ENCODE results near the gene FARS2. TPM values are rescaled to one million over a fixed set of nuclear protein-coding genes. Genes with fewer than 3 reads are reported as not detected.

Gene FARS2
- total RNA-seq, 1 experiment from 2014 or later: 13.8 TPM

GRCh38 chr6:5511954-5512353 lies 250.6 kb downstream of the FARS2 start:
- H3K9me3 ChIP-seq (ENCODE audit: control insufficient read depth in 1 of 2, insufficient read depth in 1 of 2, low read depth in 1 of 2, low read length in 2 of 2): no peaks in the 10 kb centered on the region
- no peaks in the 10 kb centered on the region for H3K36me3 ChIP-seq (ENCODE audit: control insufficient read depth in 1 of 2, insufficient read depth in 2 of 2, low read length in 2 of 2)
- H3K9ac ChIP-seq (ENCODE audit: low read length): no peak overlapping the region
- H3K27ac ChIP-seq (ENCODE audit: low read depth, low read length): no peak overlapping the region
- H3K4me1 ChIP-seq (ENCODE audit: control insufficient read depth in 1 of 2, insufficient read depth in 2 of 2, low read length in 2 of 2): no peaks in the 10 kb centered on the region
- no peaks in the 10 kb centered on the region for H3K27me3 ChIP-seq (ENCODE audit: insufficient read depth, low read length)
- H4K20me1 ChIP-seq (ENCODE audit: insufficient read depth): no peaks in the 10 kb centered on the region
- DNase-seq (ENCODE audit: low read depth, low spot score) (no peak), ATAC-seq (no peak)
- no peak overlapping the region for H3K4me3 ChIP-seq (replicated peaks in 1 of 2; ENCODE audit: low read depth in 1 of 2, low read length in 2 of 2)
- H3K9me2 ChIP-seq (ENCODE audit: insufficient read depth): no peaks in the 10 kb centered on the region
- H3K79me2 ChIP-seq (ENCODE audit: insufficient read depth, low read length): no peaks in the 10 kb centered on the region
- BruUV-seq (replicated peaks): no TSS peak
- H3K4me2 ChIP-seq (ENCODE audit: low read length): no peak overlapping the region
- ChIA-PET RAD21 (ENCODE audit: low non-redundant PET in 1 of 2, low total read pairs in 2 of 2, uncharacterized antibody in 2 of 2, unreplicated experiment in 2 of 2) (no interaction called here), CTCF (no interaction called here), POLR2A (no interaction called here)
- intact Hi-C loops (cut with micrococcal nuclease): no loop called here
- TF ChIP-seq REST (IDR thresholded peaks at IDR 0.05; ENCODE audit: low read depth) (no peak), ZNF274 (IDR thresholded peaks at IDR 0.05; ENCODE audit: low read depth, low read length) (no peak), POLR2A (IDR thresholded peaks at IDR 0.05; ENCODE audit: borderline replicate concordance, extremely low read depth, insufficient read depth, insufficient read length) (no peak), ELF1 (IDR thresholded peaks at IDR 0.05; ENCODE audit: borderline replicate concordance, low read depth) (no peak), RAD21 (IDR thresholded peaks at IDR 0.05; ENCODE audit: low read depth) (no peak), CBX3 (IDR thresholded peaks at IDR 0.05; ENCODE audit: low read depth) (no peak), CEBPB (IDR thresholded peaks at IDR 0.05; ENCODE audit: low read depth) (no peak), POLR2AphosphoS5 (IDR thresholded peaks at IDR 0.05; ENCODE audit: low read depth, low read length) (no peak), SRF (IDR thresholded peaks at IDR 0.05; ENCODE audit: low read depth) (no peak), ATF3 (IDR thresholded peaks at IDR 0.05) (no peak), MAX (IDR thresholded peaks at IDR 0.05) (no peak), SIN3A (IDR thresholded peaks at IDR 0.05; ENCODE audit: low read depth) (no peak), SP1 (IDR thresholded peaks at IDR 0.05; ENCODE audit: low read depth) (no peak), EZH2phosphoT487 (IDR thresholded peaks at IDR 0.05; ENCODE audit: borderline replicate concordance) (no peak)
- TF ChIP-seq, protein P1, sequence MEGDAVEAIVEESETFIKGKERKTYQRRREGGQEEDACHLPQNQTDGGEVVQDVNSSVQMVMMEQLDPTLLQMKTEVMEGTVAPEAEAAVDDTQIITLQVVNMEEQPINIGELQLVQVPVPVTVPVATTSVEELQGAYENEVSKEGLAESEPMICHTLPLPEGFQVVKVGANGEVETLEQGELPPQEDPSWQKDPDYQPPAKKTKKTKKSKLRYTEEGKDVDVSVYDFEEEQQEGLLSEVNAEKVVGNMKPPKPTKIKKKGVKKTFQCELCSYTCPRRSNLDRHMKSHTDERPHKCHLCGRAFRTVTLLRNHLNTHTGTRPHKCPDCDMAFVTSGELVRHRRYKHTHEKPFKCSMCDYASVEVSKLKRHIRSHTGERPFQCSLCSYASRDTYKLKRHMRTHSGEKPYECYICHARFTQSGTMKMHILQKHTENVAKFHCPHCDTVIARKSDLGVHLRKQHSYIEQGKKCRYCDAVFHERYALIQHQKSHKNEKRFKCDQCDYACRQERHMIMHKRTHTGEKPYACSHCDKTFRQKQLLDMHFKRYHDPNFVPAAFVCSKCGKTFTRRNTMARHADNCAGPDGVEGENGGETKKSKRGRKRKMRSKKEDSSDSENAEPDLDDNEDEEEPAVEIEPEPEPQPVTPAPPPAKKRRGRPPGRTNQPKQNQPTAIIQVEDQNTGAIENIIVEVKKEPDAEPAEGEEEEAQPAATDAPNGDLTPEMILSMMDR (IDR thresholded peaks at IDR 0.05 in 2 of 3, conservative IDR thresholded peaks at IDR 0.05 in 1 of 3; ENCODE audit: borderline replicate concordance in 1 of 3, insufficient read depth in 1 of 3, low read depth in 2 of 3, low read length in 2 of 3): no peak
- TF ChIP-seq, protein P2, sequence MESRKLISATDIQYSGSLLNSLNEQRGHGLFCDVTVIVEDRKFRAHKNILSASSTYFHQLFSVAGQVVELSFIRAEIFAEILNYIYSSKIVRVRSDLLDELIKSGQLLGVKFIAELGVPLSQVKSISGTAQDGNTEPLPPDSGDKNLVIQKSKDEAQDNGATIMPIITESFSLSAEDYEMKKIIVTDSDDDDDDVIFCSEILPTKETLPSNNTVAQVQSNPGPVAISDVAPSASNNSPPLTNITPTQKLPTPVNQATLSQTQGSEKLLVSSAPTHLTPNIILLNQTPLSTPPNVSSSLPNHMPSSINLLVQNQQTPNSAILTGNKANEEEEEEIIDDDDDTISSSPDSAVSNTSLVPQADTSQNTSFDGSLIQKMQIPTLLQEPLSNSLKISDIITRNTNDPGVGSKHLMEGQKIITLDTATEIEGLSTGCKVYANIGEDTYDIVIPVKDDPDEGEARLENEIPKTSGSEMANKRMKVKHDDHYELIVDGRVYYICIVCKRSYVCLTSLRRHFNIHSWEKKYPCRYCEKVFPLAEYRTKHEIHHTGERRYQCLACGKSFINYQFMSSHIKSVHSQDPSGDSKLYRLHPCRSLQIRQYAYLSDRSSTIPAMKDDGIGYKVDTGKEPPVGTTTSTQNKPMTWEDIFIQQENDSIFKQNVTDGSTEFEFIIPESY (IDR thresholded peaks at IDR 0.05; ENCODE audit: extremely low read depth, insufficient replicate concordance, low read length): no peak
- H2AFZ ChIP-seq (ENCODE audit: low read depth, low read length, poor library complexity, severe bottlenecking): no peak overlapping the region

Data from HCT116 (cell line).